Neuronal stem cell (in vitro differentiated cells): ENCODE measurements around the gene IL6ST.
"Not testable (repeated sequence)": the region's sequence is repeated elsewhere in the genome, so short reads cannot be mapped to it uniquely, and the experiment has no call there.

ENCODE experiments used
- DNase-seq: peaks from one replicate; pipeline ENCODE4 v3.0.0-alpha.2; 2013; ENCODE audit warnings: low spot score
- H2AFZ ChIP-seq: one replicate; pipeline ENCODE4 v1.6.1; 2013; ENCODE audit warnings: mild to moderate bottlenecking, low read length, inconsistent platforms
- H2AK5ac ChIP-seq: 2 replicates; pipeline ENCODE4 v1.6.1; 2013; ENCODE audit warnings: low read depth, mild to moderate bottlenecking, inconsistent platforms, low read length, moderate library complexity, mixed read lengths
- H2BK120ac ChIP-seq: 2 replicates; pipeline ENCODE4 v1.6.1; 2013; ENCODE audit warnings: low read depth, mild to moderate bottlenecking, inconsistent platforms, low read length, moderate library complexity, mixed read lengths
- H2BK12ac ChIP-seq: one replicate; pipeline ENCODE4 v1.6.1; 2013; ENCODE audit warnings: low read length, inconsistent platforms
- H2BK15ac ChIP-seq: 2 replicates; pipeline ENCODE4 v1.6.1; 2013; ENCODE audit warnings: mild to moderate bottlenecking, low read length, inconsistent platforms, mixed read lengths
- H2BK5ac ChIP-seq: one replicate; pipeline ENCODE4 v1.6.1; 2013; ENCODE audit warnings: inconsistent platforms, mild to moderate bottlenecking, low read length, moderate library complexity
- H3K14ac ChIP-seq: one replicate; pipeline ENCODE4 v1.6.1; 2013; ENCODE audit warnings: low read length, inconsistent platforms
- H3K18ac ChIP-seq: 2 replicates; pipeline ENCODE4 v1.6.1; 2013; ENCODE audit warnings: low read length, inconsistent platforms
- H3K23ac ChIP-seq: 2 replicates; pipeline ENCODE4 v1.6.1; 2013; ENCODE audit warnings: low read depth, mild to moderate bottlenecking, mixed read lengths, low read length, inconsistent platforms; ENCODE audit not compliant: poor library complexity
- H3K27ac ChIP-seq: replicated peaks from 3 replicates; pipeline ENCODE4 v1.5.1; 2013; ENCODE audit warnings: low read length, inconsistent platforms
- H3K27me3 ChIP-seq, 3 experiments: 2 replicates each; pipeline ENCODE4 v1.6.1; 2013; ENCODE audit warnings: low read length in 3 of 3, mild to moderate bottlenecking in 2 of 3, inconsistent platforms in 1 of 3, low read depth in 1 of 3, mixed read lengths in 1 of 3, moderate library complexity in 1 of 3; ENCODE audit not compliant: control insufficient read depth in 3 of 3, insufficient read depth in 3 of 3
- H3K36me3 ChIP-seq, 2 donors: replicated peaks in 1 of 2; 2 replicates each; pipeline ENCODE4 v1.6.1; 2013; ENCODE audit warnings: low read length in 2 of 2; ENCODE audit not compliant: control insufficient read depth in 2 of 2, insufficient read depth in 2 of 2
- H3K4ac ChIP-seq: 2 replicates; pipeline ENCODE4 v1.6.1; 2013; ENCODE audit warnings: inconsistent platforms, mild to moderate bottlenecking, low read length, moderate library complexity
- H3K4me1 ChIP-seq, 2 donors: 1 replicate in 1 of 2; 2 replicates in 1 of 2; pipeline ENCODE4 v1.6.1; 2013; ENCODE audit warnings: low read length in 2 of 2, low read depth in 1 of 2; ENCODE audit not compliant: control insufficient read depth in 2 of 2, insufficient read depth in 1 of 2
- H3K4me2 ChIP-seq: one replicate; pipeline ENCODE4 v1.6.1; 2013; ENCODE audit warnings: mild to moderate bottlenecking, low read length, inconsistent platforms; ENCODE audit not compliant: insufficient read depth, poor library complexity, severe bottlenecking
- H3K4me3 ChIP-seq, 2 donors: 2 replicates each; pipeline ENCODE4 v1.5.1; 2013; ENCODE audit warnings: low read length in 2 of 2, mild to moderate bottlenecking in 2 of 2, inconsistent platforms in 1 of 2, moderate library complexity in 1 of 2
- H3K79me1 ChIP-seq: one replicate; pipeline ENCODE4 v1.6.1; 2013; ENCODE audit warnings: low read depth, mild to moderate bottlenecking, inconsistent platforms, low read length, moderate library complexity
- H3K9ac ChIP-seq: one replicate; pipeline ENCODE4 v1.6.1; 2013; ENCODE audit warnings: mild to moderate bottlenecking, low read depth, low read length, inconsistent platforms; ENCODE audit not compliant: poor library complexity
- H3K9me3 ChIP-seq, 2 donors: replicated peaks in 1 of 2; 2 replicates each; pipeline versions ENCODE3 to v1.6.1; 2013; ENCODE audit warnings: low read length in 2 of 2, mild to moderate bottlenecking in 2 of 2, inconsistent platforms in 1 of 2, low read depth in 1 of 2, mixed read lengths in 1 of 2, moderate library complexity in 1 of 2; ENCODE audit not compliant: control insufficient read depth in 2 of 2, insufficient read depth in 1 of 2
- H4K8ac ChIP-seq: one replicate; pipeline ENCODE4 v1.6.1; 2013; ENCODE audit warnings: low read depth, mild to moderate bottlenecking, inconsistent platforms, low read length, moderate library complexity
- H4K91ac ChIP-seq: one replicate; pipeline ENCODE4 v1.6.1; 2013; ENCODE audit warnings: low read length, low read depth, mild to moderate bottlenecking, inconsistent platforms; ENCODE audit not compliant: poor library complexity
- WGBS, 2 donors: extraction: QIAGEN DNeasy Blood & Tissue Kit; methylation state at CpG; one replicate each; pipeline ENCODE4 v1.1.7; 2013; ENCODE audit warnings: missing lambda C conversion rate in 2 of 2, mixed read lengths in 1 of 2; ENCODE audit not compliant: insufficient read length in 2 of 2, insufficient replicate concordance in 1 of 2; ENCODE audit errors: extremely low coverage in 2 of 2; 5-methylcytosine and 5-hydroxymethylcytosine counted together

The IL6ST gene

DNA sequence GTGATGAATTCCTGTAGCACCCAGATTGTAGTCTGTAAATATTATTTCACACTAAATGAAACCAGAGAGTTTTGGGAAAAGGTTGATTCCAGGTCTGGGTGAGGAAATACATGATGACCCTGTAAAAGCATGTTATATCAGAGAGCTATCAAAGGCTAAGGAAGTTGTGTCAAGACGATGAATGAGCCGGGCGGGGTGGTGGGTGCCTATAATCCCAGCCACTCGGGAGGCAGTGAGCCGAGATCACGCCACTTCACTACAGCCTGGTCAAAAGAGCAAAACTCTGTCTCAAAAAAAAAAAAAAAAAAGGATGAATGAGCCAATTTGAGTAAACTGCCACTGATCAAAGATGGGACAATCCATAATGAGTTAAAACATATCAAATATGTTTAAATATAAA lies 29.2 kb downstream of the IL6ST start:
- Histone ChIP-seq H3K14ac (no peak overlapping the region), H2BK5ac (no peak overlapping the region), H2BK12ac (no peak overlapping the region), H3K4me1 (no peaks in the 10 kb centered on the region), H3K27me3 (no peaks in the 10 kb centered on the region), H2BK120ac (no peak overlapping the region), H3K79me1 (no peaks in the 10 kb centered on the region), H3K9ac (no peak overlapping the region), H4K91ac (no peak overlapping the region), H3K18ac (no peak overlapping the region), H4K8ac (no peak overlapping the region), H2AK5ac (no peak overlapping the region), H3K4ac (no peak overlapping the region), H3K9me3 (no peaks in the 10 kb centered on the region), H3K4me2 (no peak overlapping the region), H2BK15ac (no peak overlapping the region), H3K36me3 (peaks cover 2 to 81% of the 10 kb centered on the region in 2 donors), H3K4me3 (no peak overlapping the region), H2AFZ (no peak overlapping the region), H3K27ac (no peak overlapping the region), H3K23ac (no peak overlapping the region)
- no CpG with 5 or more reads among the region's 6 CpGs for WGBS, 2 donors
- DNase-seq = no peak

DNA sequence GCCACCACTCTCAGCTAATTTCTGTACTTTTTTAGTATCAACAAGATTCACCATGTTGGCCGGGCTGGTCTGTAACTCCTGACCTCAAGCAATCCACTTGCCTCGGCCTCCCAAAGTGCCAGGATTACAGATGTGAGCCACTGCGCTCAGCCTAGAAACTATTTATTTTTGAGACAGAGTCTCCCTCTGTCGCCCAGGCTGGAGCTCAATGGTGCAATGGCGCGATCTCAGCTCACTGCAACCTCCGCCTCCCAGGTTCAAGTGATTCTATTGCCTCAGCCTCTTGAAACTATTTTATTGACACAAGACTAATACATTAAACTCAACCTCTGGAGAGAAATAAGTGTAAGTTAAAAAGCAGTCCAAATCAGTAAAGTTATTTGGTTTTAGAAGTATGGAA lies 34.0 kb downstream of the IL6ST start:
- no peak overlapping the region for H2BK5ac ChIP-seq
- no peak overlapping the region for H4K8ac ChIP-seq
- H2BK12ac ChIP-seq = no peak overlapping the region
- no peak overlapping the region for H3K4ac ChIP-seq
- no peak overlapping the region for H2BK15ac ChIP-seq
- H3K4me1 ChIP-seq = no peaks in the 10 kb centered on the region
- no peak overlapping the region for H2AFZ ChIP-seq
- no peaks in the 10 kb centered on the region for H3K9me3 ChIP-seq
- H3K14ac ChIP-seq = peak overlapping the region; percentile 8
- H2BK120ac ChIP-seq = no peak overlapping the region
- H3K79me1 ChIP-seq = no peaks in the 10 kb centered on the region
- H3K4me3 ChIP-seq = no peak overlapping the region
- H3K36me3 ChIP-seq = peaks cover 2 to 89% of the 10 kb centered on the region in 2 donors
- no peak overlapping the region for H3K27ac ChIP-seq
- no CpG with 5 or more reads among the region's 7 CpGs for WGBS, 2 donors
- no peak overlapping the region for H3K18ac ChIP-seq
- no peaks in the 10 kb centered on the region for H3K27me3 ChIP-seq
- H3K23ac ChIP-seq = no peak overlapping the region
- no peak overlapping the region for H3K9ac ChIP-seq
- no peak overlapping the region for H4K91ac ChIP-seq
- H3K4me2 ChIP-seq = no peak overlapping the region
- DNase-seq = no peak
- no peak overlapping the region for H2AK5ac ChIP-seq

GRCh38 chr5:55959208-55959607 lies 35.6 kb downstream of the IL6ST start:
- Histone ChIP-seq H2BK12ac (no peak overlapping the region), H3K36me3 (peaks cover 2 to 96% of the 10 kb centered on the region in 2 donors), H2AFZ (no peak overlapping the region), H3K4me1 (no peaks in the 10 kb centered on the region), H3K4ac (no peak overlapping the region), H3K9me3 (no peaks in the 10 kb centered on the region), H3K27ac (no peak overlapping the region), H2BK5ac (no peak overlapping the region), H3K14ac (no peak overlapping the region), H3K23ac (no peak overlapping the region), H2AK5ac (no peak overlapping the region), H4K8ac (no peak overlapping the region), H2BK15ac (no peak overlapping the region), H3K79me1 (no peaks in the 10 kb centered on the region), H3K4me3 (no peak overlapping the region), H3K18ac (no peak overlapping the region), H4K91ac (no peak overlapping the region), H3K27me3 (no peaks in the 10 kb centered on the region), H3K9ac (no peak overlapping the region), H3K4me2 (no peak overlapping the region), H2BK120ac (no peak overlapping the region)
- DNase-seq = no peak
- no CpG with 5 or more reads among the region's 1 CpG for WGBS, 2 donors

GRCh38 chr5:55941154-55941553 lies 53.6 kb downstream of the IL6ST start:
- H3K4me2 ChIP-seq = peak overlapping the region; percentile 11
- H3K9ac ChIP-seq, H2AFZ ChIP-seq, H3K4me1 ChIP-seq, DNase-seq, H3K14ac ChIP-seq, H3K9me3 ChIP-seq, H3K27me3 ChIP-seq, H2BK5ac ChIP-seq, H3K18ac ChIP-seq, H3K23ac ChIP-seq, H4K8ac ChIP-seq, H4K91ac ChIP-seq, H3K79me1 ChIP-seq, H3K27ac ChIP-seq, H2BK15ac ChIP-seq, H2BK12ac ChIP-seq, H3K4ac ChIP-seq, H3K4me3 ChIP-seq, H2BK120ac ChIP-seq, H2AK5ac ChIP-seq: not testable (repeated sequence)
- peaks cover 2 to 78% of the 10 kb centered on the region in 2 donors for H3K36me3 ChIP-seq
- no CpG with 5 or more reads among the region's 4 CpGs for WGBS, 2 donors
